GM18909 (cell line): Measurements from ENCODE around the gene SLMAP.

Source experiments
- ATAC-seq: cut with Tn5 transposase; IDR thresholded peaks from one replicate; pipeline ENCODE4 v1.9.1; 2021; ENCODE audit warnings: mild to moderate bottlenecking; ENCODE audit not compliant: unreplicated experiment, poor library complexity

The SLMAP gene

GRCh38 chr3:57755741-57756527, at the start of gene SLMAP:
Gene SLMAP, plus strand, starts transcription at chr3:57756309. Its CDS starts 1,343 bp downstream, at chr3:57757652.
- ATAC-seq, result peak; percentile 94

DNA sequence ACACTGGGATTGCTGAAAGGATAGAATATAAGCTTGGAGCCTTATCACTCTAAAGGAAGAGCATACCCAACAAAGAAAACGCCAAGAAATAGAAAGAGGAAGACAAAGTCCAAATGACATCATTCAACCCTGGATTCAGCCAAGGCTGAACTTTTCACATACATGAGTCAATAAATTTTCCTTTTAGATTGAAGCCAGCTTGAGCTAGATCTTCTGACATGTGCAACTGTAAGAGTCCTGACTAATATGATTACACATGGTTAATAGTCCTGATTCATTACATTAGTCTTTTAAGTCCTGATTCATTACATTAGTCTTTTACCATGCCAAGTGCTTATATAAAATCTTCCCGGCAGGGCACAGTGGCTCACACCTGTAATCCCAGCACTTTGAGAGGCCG, 49.6 kb upstream of the SLMAP start:
- ATAC-seq, result no peak

GRCh38 chr3:57709031-57709430, 47.1 kb upstream of the SLMAP start:
- no peak for ATAC-seq

GRCh38 chr3:57709559-57709958, 46.5 kb upstream of the SLMAP start:
- no peak for ATAC-seq

DNA sequence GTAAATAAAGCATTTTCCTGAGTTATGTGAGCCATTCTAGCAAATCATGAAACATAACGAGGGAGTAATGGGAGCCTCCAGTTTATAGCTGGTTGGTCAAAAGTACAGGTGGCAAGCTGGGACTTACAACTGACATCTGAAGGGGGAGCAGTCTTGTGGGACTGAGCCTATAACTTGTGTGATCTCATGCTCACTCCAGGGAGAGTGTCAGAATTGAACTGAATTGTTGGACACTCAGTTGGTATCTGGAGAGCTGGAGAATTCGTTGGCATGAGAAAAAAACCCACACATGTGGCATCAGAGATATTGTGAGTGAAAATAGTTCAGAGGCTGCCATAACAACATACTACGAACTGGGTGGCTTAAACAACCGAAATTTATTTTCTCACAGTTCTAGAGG, 40.4 kb upstream of the SLMAP start:
- no peak for ATAC-seq

DNA sequence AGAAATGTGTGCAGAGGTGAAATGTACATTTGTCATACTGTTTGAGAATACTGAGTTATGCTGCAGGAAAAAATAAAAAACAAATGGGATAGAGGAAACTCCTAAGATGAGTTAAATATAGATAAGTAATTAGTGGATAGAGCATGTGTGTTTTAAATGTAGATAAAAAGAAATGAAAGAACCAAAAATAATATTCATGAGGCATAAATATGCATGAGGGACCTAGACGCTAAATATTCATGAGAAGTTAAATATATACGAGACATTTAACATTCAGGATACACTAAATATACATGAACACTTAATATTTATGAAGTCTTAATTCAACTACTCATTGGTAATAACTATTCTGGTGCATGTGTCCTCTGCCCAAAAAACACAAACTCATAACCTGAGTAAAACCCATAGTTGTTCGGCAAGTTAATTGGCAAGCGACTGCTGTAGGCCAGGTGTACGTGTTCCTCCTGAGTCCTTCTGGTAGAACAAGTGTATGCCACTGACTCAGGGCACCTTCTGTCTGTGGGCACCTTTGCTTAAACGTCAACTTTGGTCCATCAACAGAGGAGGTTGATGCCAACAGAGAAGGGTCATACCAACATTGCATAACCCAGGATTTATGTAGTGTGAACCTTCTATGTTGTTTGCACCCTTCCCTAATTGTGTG, 38.8 kb upstream of the SLMAP start:
- no peak for ATAC-seq

- no peak for ATAC-seq
These were observed 38.0 kb upstream of the SLMAP start for GRCh38 chr3:57718118-57718517.

DNA sequence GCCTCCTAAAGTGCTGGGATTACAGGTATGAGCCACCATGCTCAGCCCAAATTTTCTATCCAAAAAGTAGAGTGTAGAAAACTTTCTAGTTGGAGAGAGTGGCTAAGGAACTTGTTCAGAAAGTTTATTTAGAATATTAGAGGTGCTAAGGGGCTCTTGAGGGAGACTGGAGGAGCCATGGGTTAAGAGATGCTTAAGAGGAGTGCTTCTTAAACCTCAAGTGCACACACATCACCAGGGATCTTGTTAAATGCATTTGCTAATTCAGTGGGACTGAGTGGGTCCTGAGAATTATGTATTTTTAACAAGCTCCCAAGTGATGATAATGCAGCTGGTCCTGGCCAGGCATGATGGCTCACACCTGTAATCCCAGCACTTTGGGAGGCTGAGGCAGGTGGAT, 29.7 kb upstream of the SLMAP start:
- ATAC-seq, result no peak

DNA sequence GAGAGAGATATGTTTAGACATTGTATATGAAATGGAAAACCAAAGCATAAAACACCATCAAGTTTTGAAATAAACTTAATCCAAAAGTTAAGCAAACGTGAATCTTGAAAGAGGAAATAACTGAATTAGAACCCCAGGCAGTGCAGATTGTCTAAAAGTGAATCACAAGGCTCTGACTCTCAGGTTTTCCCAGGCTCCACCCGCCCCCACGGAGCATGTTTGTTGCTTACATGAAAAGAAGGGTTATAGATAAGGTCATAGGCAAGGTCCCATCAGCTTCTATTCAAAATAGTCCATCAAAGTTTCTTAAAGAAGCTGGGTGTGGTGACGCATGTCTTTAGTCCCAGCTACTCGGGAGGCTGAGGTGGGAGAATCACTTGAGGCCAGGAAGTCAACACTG, 29.0 kb upstream of the SLMAP start:
- ATAC-seq, result no peak

- ATAC-seq, result no peak
These were observed 26.6 kb upstream of the SLMAP start for GRCh38 chr3:57729334-57730045.

- no peak for ATAC-seq
These were observed 25.4 kb upstream of the SLMAP start for GRCh38 chr3:57730682-57731081.

GRCh38 chr3:57731311-57731710, 24.8 kb upstream of the SLMAP start:
- no peak for ATAC-seq

GRCh38 chr3:57733790-57734189, 22.3 kb upstream of the SLMAP start:
- no peak for ATAC-seq

DNA sequence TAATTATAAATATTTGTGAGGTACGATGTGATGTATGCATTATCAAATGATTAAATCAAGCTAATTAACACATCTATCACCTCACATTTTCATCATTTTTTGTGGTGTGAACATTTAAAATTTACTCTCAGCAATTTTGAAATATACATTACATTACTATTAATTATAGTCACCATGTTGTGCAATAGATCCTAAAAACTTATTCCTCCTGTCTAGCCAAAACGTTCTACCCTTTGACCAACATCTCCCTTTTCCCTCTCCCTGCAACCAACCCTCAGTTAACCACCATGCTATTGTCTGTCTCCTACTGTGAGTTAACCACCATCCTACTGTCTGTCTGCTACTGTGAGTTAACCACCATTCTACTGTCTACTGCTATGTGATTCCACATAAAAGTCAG, 20.7 kb upstream of the SLMAP start:
- no peak for ATAC-seq

- no peak for ATAC-seq
These were observed 18.3 kb upstream of the SLMAP start for GRCh38 chr3:57737840-57738239.

DNA sequence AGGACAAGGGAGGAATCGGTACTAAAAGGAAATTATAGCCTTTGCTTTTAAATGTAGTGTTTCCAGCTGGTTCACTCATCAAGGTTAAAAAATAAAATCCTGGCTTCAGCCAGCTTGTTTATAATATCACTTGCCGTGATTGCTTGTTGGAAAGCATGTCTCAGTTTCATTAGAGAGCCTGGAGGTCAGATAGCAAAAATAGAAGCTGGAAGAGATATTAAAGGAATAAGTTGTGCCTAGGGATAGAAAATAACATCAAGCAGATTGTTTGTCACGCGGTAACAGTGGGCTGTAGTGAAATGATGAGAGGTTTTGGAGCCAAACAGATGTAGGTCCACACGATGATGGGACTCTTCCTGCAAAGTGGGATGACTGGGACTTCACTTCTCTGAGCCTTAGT, 17.7 kb upstream of the SLMAP start:
- ATAC-seq, result no peak

DNA sequence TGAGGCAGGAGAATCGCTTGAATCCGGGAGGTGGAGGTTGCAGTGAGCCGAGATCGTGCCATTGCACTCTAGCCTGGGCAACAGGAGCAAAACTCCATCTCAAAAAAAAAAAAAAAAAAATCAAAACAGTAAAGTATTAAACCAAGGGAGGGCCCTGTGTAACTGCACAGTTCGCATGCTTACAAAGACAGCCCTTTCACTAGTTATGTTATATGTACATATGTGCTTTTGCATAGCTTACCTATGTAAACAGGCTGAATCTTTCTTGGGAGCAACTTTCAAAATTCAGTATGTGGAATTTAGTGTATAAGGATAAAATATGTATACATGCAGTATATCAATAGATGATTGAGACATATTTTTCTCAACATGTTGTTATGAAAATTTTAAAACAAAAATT, 16.1 kb upstream of the SLMAP start:
- no peak for ATAC-seq

GRCh38 chr3:57743496-57743895, 12.6 kb upstream of the SLMAP start:
- ATAC-seq, result no peak

GRCh38 chr3:57745101-57745500, 11.0 kb upstream of the SLMAP start:
- no peak for ATAC-seq

DNA sequence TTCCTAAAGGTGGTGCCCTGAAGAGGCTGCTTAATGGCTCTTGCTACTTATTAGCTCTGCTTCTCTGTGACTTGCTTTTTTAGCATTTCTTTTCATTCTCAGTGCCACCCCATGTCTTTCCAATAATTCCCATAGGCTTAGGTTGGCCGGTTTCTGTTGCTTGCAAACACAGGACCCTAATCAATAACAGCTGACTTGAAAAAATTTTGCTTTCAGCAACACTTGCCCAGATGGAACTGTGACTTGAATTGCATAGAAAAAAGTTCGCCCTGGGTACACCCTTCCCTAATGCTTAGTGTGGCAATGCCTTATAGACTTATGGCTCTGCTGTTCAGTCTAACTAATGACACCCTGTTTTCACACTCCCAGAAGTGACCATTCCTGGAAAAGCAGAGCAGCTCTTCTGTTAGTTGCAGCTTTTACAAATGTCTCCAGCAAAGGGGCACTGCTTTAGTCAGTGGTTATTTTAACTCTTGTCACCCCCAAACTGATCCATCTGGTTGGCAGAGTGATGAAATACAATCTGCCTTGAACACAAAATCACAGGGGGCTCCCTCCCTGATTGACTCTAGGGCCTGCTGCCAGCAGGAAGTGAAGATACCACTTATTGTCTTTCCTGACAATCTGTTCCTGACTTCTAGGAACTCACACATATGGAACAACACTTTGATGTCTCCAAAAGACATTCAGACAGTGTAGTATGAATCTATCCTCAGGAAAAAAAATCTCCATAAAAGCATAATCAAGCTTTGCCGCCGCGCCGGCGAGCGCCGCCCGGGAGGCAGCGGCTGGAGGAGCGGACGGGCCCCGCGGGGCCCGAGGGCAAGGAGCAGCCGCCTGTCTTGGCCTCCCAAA, 9.7 kb upstream of the SLMAP start:
- no peak for ATAC-seq
